Mesenchymal stem cell (in vitro differentiated cells and primary cell): ENCODE data around the gene DMBX1.

Experiments
- DNase-seq: peaks from one replicate; pipeline ENCODE4 v3.0.0-alpha.2; 2013
- H2AFZ ChIP-seq: one replicate; pipeline ENCODE4 v1.6.1; 2013; ENCODE audit warnings: low read depth, mild to moderate bottlenecking, control low read depth, inconsistent platforms, low read length, moderate library complexity
- H2AK5ac ChIP-seq: 2 replicates; pipeline ENCODE4 v1.6.1; 2013; ENCODE audit warnings: low read length, moderate library complexity, mild to moderate bottlenecking, inconsistent platforms; ENCODE audit not compliant: severe bottlenecking
- H2BK120ac ChIP-seq: one replicate; pipeline ENCODE4 v1.6.1; 2013; ENCODE audit warnings: low read depth, mild to moderate bottlenecking, inconsistent platforms, low read length, moderate library complexity
- H2BK12ac ChIP-seq, 2 experiments: one replicate each; pipeline ENCODE4 v1.6.1; 2013; ENCODE audit warnings: inconsistent platforms in 2 of 2, low read length in 2 of 2, mild to moderate bottlenecking in 2 of 2, moderate library complexity in 2 of 2, control low read depth in 1 of 2
- H2BK15ac ChIP-seq: one replicate; pipeline ENCODE4 v1.6.1; 2013; ENCODE audit warnings: mild to moderate bottlenecking, low read depth, inconsistent platforms; ENCODE audit not compliant: poor library complexity, severe bottlenecking
- H2BK5ac ChIP-seq: 2 replicates; pipeline ENCODE4 v1.6.1; 2013; ENCODE audit warnings: low read depth, mild to moderate bottlenecking, low read length, control low read depth, inconsistent platforms; ENCODE audit not compliant: poor library complexity, severe bottlenecking
- H3K14ac ChIP-seq, 2 experiments: one replicate each; pipeline ENCODE4 v1.6.1; 2013; ENCODE audit warnings: inconsistent platforms in 2 of 2, low read length in 2 of 2, control low read depth in 1 of 2, mild to moderate bottlenecking in 1 of 2, moderate library complexity in 1 of 2
- H3K18ac ChIP-seq, 2 experiments: one replicate each; pipeline ENCODE4 v1.6.1; 2013; ENCODE audit warnings: inconsistent platforms in 2 of 2, low read length in 2 of 2, control low read depth in 1 of 2, low read depth in 1 of 2, mild to moderate bottlenecking in 1 of 2
- H3K23ac ChIP-seq, 2 experiments: one replicate each; pipeline ENCODE4 v1.6.1; 2013; ENCODE audit warnings: inconsistent platforms in 2 of 2, low read length in 2 of 2, mild to moderate bottlenecking in 2 of 2, moderate library complexity in 2 of 2, control low read depth in 1 of 2
- H3K27ac ChIP-seq: 2 replicates; pipeline ENCODE4 v1.5.1; 2013; ENCODE audit warnings: mild to moderate bottlenecking, moderate library complexity, low read length, control low read depth, inconsistent platforms; ENCODE audit not compliant: poor library complexity, severe bottlenecking
- H3K27me3 ChIP-seq, 2 experiments: 2 replicates each; pipeline versions ENCODE4 v1.6.1 to v1.7.0; 2013; ENCODE audit warnings: low read length in 2 of 2, mild to moderate bottlenecking in 2 of 2, moderate library complexity in 2 of 2, control low read depth in 1 of 2, inconsistent platforms in 1 of 2; ENCODE audit not compliant: control insufficient read depth in 1 of 2, insufficient read depth in 1 of 2
- H3K36me3 ChIP-seq, 2 experiments: 2 replicates each; pipeline versions ENCODE4 v1.6.1 to v1.7.0; 2013; ENCODE audit warnings: low read length in 2 of 2, control low read depth in 1 of 2, inconsistent platforms in 1 of 2, low read depth in 1 of 2, mild to moderate bottlenecking in 1 of 2; ENCODE audit not compliant: insufficient read depth in 2 of 2, control insufficient read depth in 1 of 2
- H3K4ac ChIP-seq, 2 experiments: one replicate each; pipeline ENCODE4 v1.6.1; 2013; ENCODE audit warnings: inconsistent platforms in 2 of 2, low read length in 2 of 2, mild to moderate bottlenecking in 2 of 2, moderate library complexity in 2 of 2, control low read depth in 1 of 2, low read depth in 1 of 2
- H3K4me1 ChIP-seq: 2 replicates; pipeline ENCODE4 v1.6.1; 2013; ENCODE audit warnings: low read depth, low read length, control low read depth; ENCODE audit not compliant: control insufficient read depth, insufficient read depth
- H3K4me2 ChIP-seq: 2 replicates; pipeline ENCODE4 v1.6.1; 2013; ENCODE audit warnings: low read length, mild to moderate bottlenecking, inconsistent platforms; ENCODE audit not compliant: poor library complexity, severe bottlenecking
- H3K4me3 ChIP-seq, 2 experiments: 2 replicates each; pipeline versions ENCODE4 v1.5.1 to v1.7.0; 2013; ENCODE audit warnings: low read length in 2 of 2, mild to moderate bottlenecking in 2 of 2, control low read depth in 1 of 2, low read depth in 1 of 2; ENCODE audit not compliant: insufficient read depth in 1 of 2
- H3K79me1 ChIP-seq: replicated peaks from 2 replicates; pipeline ENCODE4 v1.6.1; 2013; ENCODE audit warnings: mild to moderate bottlenecking, control low read depth, low read length, inconsistent platforms; ENCODE audit not compliant: poor library complexity, severe bottlenecking
- H3K9ac ChIP-seq: 2 replicates; pipeline ENCODE4 v1.7.0; 2013; ENCODE audit warnings: mild to moderate bottlenecking, low read length, moderate library complexity
- H3K9me3 ChIP-seq: 2 replicates; pipeline ENCODE4 v1.7.0; 2013; ENCODE audit warnings: mild to moderate bottlenecking, low read length; ENCODE audit not compliant: control insufficient read depth
- H4K8ac ChIP-seq: one replicate; pipeline ENCODE4 v1.6.1; 2013; ENCODE audit warnings: inconsistent platforms, mild to moderate bottlenecking, low read length, moderate library complexity
- H4K91ac ChIP-seq: one replicate; pipeline ENCODE4 v1.6.1; 2013; ENCODE audit warnings: mild to moderate bottlenecking, low read length, inconsistent platforms
- WGBS: methylation state at CpG from one replicate; pipeline ENCODE4 v1.1.7; 2013; ENCODE audit warnings: mixed read lengths; 5-methylcytosine and 5-hydroxymethylcytosine counted together

Gene DMBX1

DNA sequence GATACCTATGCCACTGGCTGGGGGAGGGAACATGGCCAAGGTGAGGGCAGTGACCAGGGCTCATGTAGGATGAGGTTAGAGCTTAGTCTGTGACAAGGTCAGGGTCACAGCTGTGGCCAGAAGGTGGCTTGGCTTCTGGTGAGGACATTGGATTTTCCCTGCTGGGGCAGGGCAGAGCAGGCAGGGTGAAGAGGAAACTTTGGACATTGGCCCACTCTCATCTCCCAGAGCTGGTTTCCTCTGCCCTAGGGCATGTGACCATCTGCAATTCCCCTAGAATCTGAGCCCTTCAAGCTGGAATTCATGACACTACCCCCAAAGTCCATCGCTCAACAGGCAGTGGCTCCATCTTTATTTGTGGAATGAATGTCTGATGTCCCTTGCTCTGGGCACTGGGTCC is 5.3 kb downstream of the DMBX1 start:
- no peak overlapping the region for H2AFZ ChIP-seq
- 89% methylated on average over 1 of the region's 1 CpG for WGBS

DNA sequence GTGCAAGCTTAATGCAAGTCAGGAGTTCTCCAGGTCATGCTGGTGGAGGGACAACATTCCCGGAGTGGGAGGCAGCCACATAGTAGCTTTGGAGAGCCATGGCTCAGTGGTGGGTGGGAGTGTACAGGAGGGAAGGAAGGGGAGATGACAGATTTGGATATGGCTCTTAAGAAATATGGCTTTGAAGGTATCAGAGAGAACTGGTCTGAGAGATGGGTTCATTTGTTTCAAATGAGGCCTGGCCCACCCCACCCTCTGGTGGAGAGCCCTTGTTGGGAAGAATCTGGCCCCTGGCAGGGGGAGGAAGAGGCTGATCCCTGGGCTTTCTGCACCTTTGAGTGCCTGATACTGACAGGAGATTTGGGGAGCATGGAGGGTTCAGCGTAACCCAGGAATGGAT is 6.1 kb downstream of the DMBX1 start:
- H4K91ac ChIP-seq: no peak overlapping the region
- no peaks in the 10 kb centered on the region for H3K4me1 ChIP-seq
- no peak overlapping the region for H3K27ac ChIP-seq
- no peak overlapping the region for H3K4ac ChIP-seq
- H3K9me3 ChIP-seq: no peaks in the 10 kb centered on the region
- H4K8ac ChIP-seq: no peak overlapping the region
- H2BK12ac ChIP-seq: no peak overlapping the region
- H3K79me1 ChIP-seq: no peaks in the 10 kb centered on the region
- 84% methylated on average over 2 of the region's 2 CpGs for WGBS
- H2AK5ac ChIP-seq: no peak overlapping the region
- H3K18ac ChIP-seq: no peak overlapping the region
- H3K23ac ChIP-seq: no peak overlapping the region
- DNase-seq: no peak
- no peak overlapping the region for H2AFZ ChIP-seq
- H3K27me3 ChIP-seq: peaks cover 75 to 79% of the 10 kb centered on the region in 2 experiments
- no peak overlapping the region for H3K4me2 ChIP-seq
- H2BK15ac ChIP-seq: no peak overlapping the region
- no peak overlapping the region for H3K14ac ChIP-seq
- no peak overlapping the region for H3K9ac ChIP-seq
- H2BK120ac ChIP-seq: no peak overlapping the region
- H3K36me3 ChIP-seq: no peaks in the 10 kb centered on the region
- no peak overlapping the region for H2BK5ac ChIP-seq
- H3K4me3 ChIP-seq: no peak overlapping the region

More for the DNA sequence above, 5.3 kb downstream of the DMBX1 start:
- H3K27ac ChIP-seq: no peak overlapping the region
- no peak overlapping the region for H3K4ac ChIP-seq
- no peak overlapping the region for H2AK5ac ChIP-seq
- no peaks in the 10 kb centered on the region for H3K9me3 ChIP-seq
- peaks cover 80 to 85% of the 10 kb centered on the region in 2 experiments for H3K27me3 ChIP-seq
- H4K91ac ChIP-seq: no peak overlapping the region
- H3K18ac ChIP-seq: no peak overlapping the region
- no peak overlapping the region for H2BK12ac ChIP-seq
- H3K36me3 ChIP-seq: no peaks in the 10 kb centered on the region
- no peak for DNase-seq
- no peak overlapping the region for H2BK5ac ChIP-seq
- H2BK120ac ChIP-seq: no peak overlapping the region
- H3K4me1 ChIP-seq: peaks cover 4% of the 10 kb centered on the region
- no peak overlapping the region for H3K4me2 ChIP-seq
- no peak overlapping the region for H3K14ac ChIP-seq
- H3K4me3 ChIP-seq: no peak overlapping the region
- H3K9ac ChIP-seq: no peak overlapping the region
- no peak overlapping the region for H3K23ac ChIP-seq
- no peak overlapping the region for H4K8ac ChIP-seq
- no peak overlapping the region for H2BK15ac ChIP-seq
- no peaks in the 10 kb centered on the region for H3K79me1 ChIP-seq

DNA sequence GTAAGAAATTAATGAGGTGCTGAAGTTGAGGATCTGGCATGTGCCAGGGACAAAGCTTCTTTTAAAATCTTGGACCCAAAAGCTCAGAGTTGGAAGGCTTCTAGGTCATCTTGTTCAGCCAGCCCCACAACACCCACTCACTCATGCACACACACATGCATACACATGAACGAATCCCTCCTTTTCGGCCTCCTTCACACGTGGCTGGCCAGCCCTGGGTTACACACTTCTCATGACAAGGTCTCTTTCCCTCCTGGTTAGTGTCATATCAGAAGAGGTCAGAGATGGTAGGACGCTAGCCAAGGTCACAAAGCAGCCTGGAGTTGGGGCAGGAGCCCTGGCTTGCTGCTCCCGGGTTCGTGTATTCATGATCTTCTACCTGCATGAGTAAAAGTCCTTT is 6.9 kb downstream of the DMBX1 start:
- Histone ChIP-seq H3K23ac (no peak overlapping the region), H3K27me3 (peaks cover 72 to 73% of the 10 kb centered on the region in 2 experiments)
- WGBS: 68% methylated on average over 6 of the region's 6 CpGs

DNA sequence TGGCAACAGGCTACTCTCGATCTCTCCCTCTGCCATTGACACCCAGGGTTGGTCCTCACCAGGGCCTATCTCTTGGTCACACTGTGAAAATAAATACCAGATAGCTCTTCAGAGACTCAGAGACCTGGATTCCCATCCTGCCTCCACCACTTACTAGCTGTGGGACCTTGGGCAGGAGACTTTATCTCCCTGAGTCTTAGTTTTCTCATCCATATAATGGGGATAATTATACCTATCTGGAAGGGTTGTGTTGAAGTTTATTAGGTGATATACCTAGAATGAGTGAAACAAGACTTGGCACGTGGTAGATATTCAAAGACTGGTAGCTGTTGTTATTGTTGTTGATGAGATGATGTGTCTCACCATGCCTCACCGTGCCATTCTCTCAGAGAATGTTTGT is 7.4 kb downstream of the DMBX1 start:
- no peak overlapping the region for H2AFZ ChIP-seq
- WGBS: 28% methylated on average over 2 of the region's 3 CpGs
- H2BK12ac ChIP-seq: no peak overlapping the region
- H3K9ac ChIP-seq: no peak overlapping the region
- no peak overlapping the region for H3K4me3 ChIP-seq
- no peak overlapping the region for H3K4me2 ChIP-seq
- H2BK120ac ChIP-seq: no peak overlapping the region
- H3K9me3 ChIP-seq: no peaks in the 10 kb centered on the region
- DNase-seq: no peak
- H3K4me1 ChIP-seq: no peaks in the 10 kb centered on the region
- H2BK15ac ChIP-seq: no peak overlapping the region
- H3K4ac ChIP-seq: no peak overlapping the region
- H3K36me3 ChIP-seq: no peaks in the 10 kb centered on the region
- H3K79me1 ChIP-seq: no peaks in the 10 kb centered on the region
- no peak overlapping the region for H3K14ac ChIP-seq
- H3K27me3 ChIP-seq: peaks cover 69 to 73% of the 10 kb centered on the region in 2 experiments
- no peak overlapping the region for H2AK5ac ChIP-seq
- no peak overlapping the region for H4K8ac ChIP-seq
- no peak overlapping the region for H3K23ac ChIP-seq
- no peak overlapping the region for H4K91ac ChIP-seq
- no peak overlapping the region for H2BK5ac ChIP-seq
- no peak overlapping the region for H3K27ac ChIP-seq
- no peak overlapping the region for H3K18ac ChIP-seq

More for the DNA sequence above, 6.9 kb downstream of the DMBX1 start:
- Histone ChIP-seq H3K79me1 (no peaks in the 10 kb centered on the region), H4K91ac (no peak overlapping the region), H3K4me3 (no peak overlapping the region), H3K9me3 (no peaks in the 10 kb centered on the region), H3K18ac (no peak overlapping the region), H3K9ac (no peak overlapping the region), H3K4me2 (no peak overlapping the region), H3K14ac (no peak overlapping the region), H3K27ac (no peak overlapping the region), H2BK12ac (no peak overlapping the region), H3K36me3 (no peaks in the 10 kb centered on the region), H4K8ac (no peak overlapping the region), H2BK15ac (no peak overlapping the region), H2AFZ (no peak overlapping the region), H2BK120ac (no peak overlapping the region), H3K4ac (no peak overlapping the region), H3K4me1 (no peaks in the 10 kb centered on the region), H2AK5ac (no peak overlapping the region), H2BK5ac (no peak overlapping the region)
- DNase-seq: no peak
